ENCODE results near the gene XRCC3.

- TF ChIP-seq PKNOX1 (IDR thresholded peaks at IDR 0.05) (no peak), SP1 (IDR thresholded peaks at IDR 0.05) (no peak), FOXM1 (IDR thresholded peaks at IDR 0.05; ENCODE audit: borderline replicate concordance) (no peak), ARNT (IDR thresholded peaks at IDR 0.05) (no peak), ELF4 (IDR thresholded peaks at IDR 0.05) (no peak), NFRKB (IDR thresholded peaks at IDR 0.05) (no peak), SUZ12 (IDR thresholded peaks at IDR 0.05) (no peak), FOXK2 (IDR thresholded peaks at IDR 0.05) (no peak), FOXA1 (IDR thresholded peaks at IDR 0.05) (no peak), LEF1 (IDR thresholded peaks at IDR 0.05; ENCODE audit: borderline replicate concordance) (no peak)
These were observed 22.9 kb upstream of the XRCC3 start for GRCh38 chr14:103738166-103738565.
